Liver (tissue), 3 donors: Measurements from ENCODE around the gene GALNT6.

Experiments used
- ATF3 ChIP-seq: IDR thresholded peaks from 2 replicates; pipeline ENCODE4 v1.6.1; 2016; ENCODE audit warnings: antibody characterized with exemption
- CTCF ChIP-seq: fragments of 150-350 bp; IDR thresholded peaks from 2 replicates; pipeline ENCODE4 v1.5.1; 2017; ENCODE audit warnings: improper control_type of control experiment, low read depth, low read length; ENCODE audit not compliant: missing input control
- EGR1 ChIP-seq, 2 donors: IDR thresholded peaks; 2 replicates each; pipeline ENCODE4 v1.6.1; 2016 to 2018; ENCODE audit warnings: antibody characterized with exemption in 2 of 2, low read depth in 2 of 2
- GABPA ChIP-seq, 2 donors: IDR thresholded peaks in 1 of 2; conservative IDR thresholded peaks in 1 of 2; 2 replicates each; pipeline ENCODE4 v1.6.1; 2016; ENCODE audit warnings: antibody characterized with exemption in 2 of 2, mild to moderate bottlenecking in 1 of 2, moderate library complexity in 1 of 2
- HNF4A ChIP-seq, 2 donors: conservative IDR thresholded peaks; 2 replicates each; pipeline ENCODE4 v1.6.1; 2016; ENCODE audit warnings: antibody characterized with exemption in 2 of 2, mild to moderate bottlenecking in 2 of 2
- HNF4G ChIP-seq: IDR thresholded peaks from 2 replicates; pipeline ENCODE4 v1.6.1; 2016; ENCODE audit warnings: antibody characterized with exemption
- JUND ChIP-seq, 2 donors: IDR thresholded peaks; 2 replicates each; pipeline ENCODE4 v1.6.1; 2016; ENCODE audit warnings: antibody characterized with exemption in 2 of 2
- MAX ChIP-seq: IDR thresholded peaks from 2 replicates; pipeline ENCODE4 v1.6.1; 2016; ENCODE audit warnings: antibody characterized with exemption
- NR2F2 ChIP-seq: IDR thresholded peaks from 2 replicates; pipeline ENCODE4 v1.6.1; 2016; ENCODE audit warnings: antibody characterized with exemption
- RAD21 ChIP-seq, 2 donors: IDR thresholded peaks; 2 replicates each; pipeline ENCODE4 v1.6.1; 2016; ENCODE audit warnings: antibody characterized with exemption in 2 of 2, mild to moderate bottlenecking in 2 of 2
- REST ChIP-seq: IDR thresholded peaks from 2 replicates; pipeline ENCODE4 v1.6.1; 2016; ENCODE audit warnings: antibody characterized with exemption, mild to moderate bottlenecking
- SP1 ChIP-seq: IDR thresholded peaks from 2 replicates; pipeline ENCODE4 v1.6.1; 2018; ENCODE audit warnings: antibody characterized with exemption, mild to moderate bottlenecking
- TAF1 ChIP-seq: conservative IDR thresholded peaks from 2 replicates; pipeline ENCODE4 v1.6.1; 2016; ENCODE audit warnings: antibody characterized with exemption, mild to moderate bottlenecking
- YY1 ChIP-seq: IDR thresholded peaks from 2 replicates; pipeline ENCODE4 v1.6.1; 2016; ENCODE audit warnings: antibody characterized with exemption, mild to moderate bottlenecking
- donor health status: healthy.
- donor health status: healthy.

GRCh38 chr12:51424662-51425539, 33.7 kb upstream of the GALNT6 start, which contains the start of gene SLC4A8:
- peak; percentile 36 for TF ChIP-seq CTCF
- TF ChIP-seq MAX = no peak
- no peak for TF ChIP-seq ATF3
- TF ChIP-seq YY1 = no peak
- no peak for TF ChIP-seq REST
- no peak for TF ChIP-seq EGR1 (IDR thresholded peaks at IDR 0.05; ENCODE audit: low read depth in 2 of 2)
- no peak for TF ChIP-seq SP1
- no peak for TF ChIP-seq HNF4G
- peak; percentile 67 to 83 for TF ChIP-seq RAD21 (IDR thresholded peaks at IDR 0.05)
- TF ChIP-seq GABPA (IDR thresholded peaks at IDR 0.05 in 1 of 2, conservative IDR thresholded peaks at IDR 0.05 in 1 of 2) = no peak
- TF ChIP-seq JUND (IDR thresholded peaks at IDR 0.05) = no peak
- TF ChIP-seq TAF1 = no peak
- peak in 1 of 2 donors; percentile 12 for TF ChIP-seq HNF4A (conservative IDR thresholded peaks at IDR 0.05)
- TF ChIP-seq NR2F2 = no peak
